NCI-H69 (cell line): ENCODE results near the gene FHDC1.

Experiments
- DNase-seq: peaks from one replicate; lab custom pipeline; 2025; lab: John Stamatoyannopoulos, UW

FHDC1 gene

DNA sequence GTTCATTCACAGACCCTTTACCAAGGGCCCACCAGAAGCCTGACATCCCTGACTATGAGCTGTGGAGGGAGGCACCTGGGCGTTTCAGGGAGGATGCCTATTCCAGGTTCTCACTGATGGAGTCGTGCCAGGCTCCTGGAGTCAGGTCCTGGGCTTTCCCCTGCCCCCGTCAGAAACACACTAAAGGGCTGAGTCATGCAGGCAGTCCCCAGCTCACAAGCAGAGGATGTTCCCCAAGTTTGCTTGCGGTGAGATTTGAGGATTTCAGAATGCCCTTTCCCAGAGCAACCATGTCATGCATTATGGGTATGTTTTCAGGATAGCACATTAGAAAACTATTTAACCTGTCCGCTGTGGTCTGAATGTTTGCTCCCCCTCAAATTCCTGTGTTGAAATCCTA is 45.2 kb downstream of the FHDC1 start:
- peak; percentile 19 for DNase-seq

DNA sequence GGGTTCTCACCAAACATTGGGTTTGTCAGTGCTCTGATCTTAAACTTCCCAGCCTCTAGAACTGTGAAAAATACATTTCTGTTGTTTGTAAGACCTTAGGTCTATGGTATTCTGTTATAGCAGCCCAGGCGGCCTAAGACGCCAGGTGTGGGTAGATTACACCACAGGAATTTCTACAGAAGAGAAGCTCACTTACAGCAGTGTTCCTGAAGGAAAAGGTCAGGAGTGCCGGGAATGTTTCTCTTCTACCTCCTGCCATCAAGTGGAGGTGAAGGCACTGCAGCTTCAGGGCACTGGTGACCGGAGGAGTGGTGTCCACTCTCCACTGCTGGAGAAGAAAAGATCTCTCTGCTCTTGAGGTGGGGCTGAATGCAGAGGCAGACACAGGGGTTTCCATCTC is 45.7 kb downstream of the FHDC1 start:
- DNase-seq = no peak

DNA sequence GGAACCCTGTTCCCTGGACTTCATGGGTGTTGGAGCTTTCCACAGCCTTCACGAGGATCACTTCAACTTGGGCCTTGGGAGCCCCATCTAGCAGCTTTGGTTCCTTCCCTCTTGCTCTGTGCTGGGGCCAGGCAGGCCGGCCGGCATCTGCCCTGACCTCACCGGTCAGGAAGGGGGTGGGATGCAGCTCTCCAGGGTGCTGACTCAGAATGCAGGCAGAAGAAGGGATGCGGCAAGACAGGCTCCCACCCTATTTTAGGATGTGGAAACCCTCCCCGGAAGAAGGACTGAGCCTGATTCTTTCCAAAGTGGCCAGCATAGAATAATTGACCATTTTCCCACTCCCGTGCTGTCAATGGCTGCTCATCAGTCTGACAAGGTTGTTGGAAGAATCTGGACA is 47.1 kb downstream of the FHDC1 start:
- no peak for DNase-seq

DNA sequence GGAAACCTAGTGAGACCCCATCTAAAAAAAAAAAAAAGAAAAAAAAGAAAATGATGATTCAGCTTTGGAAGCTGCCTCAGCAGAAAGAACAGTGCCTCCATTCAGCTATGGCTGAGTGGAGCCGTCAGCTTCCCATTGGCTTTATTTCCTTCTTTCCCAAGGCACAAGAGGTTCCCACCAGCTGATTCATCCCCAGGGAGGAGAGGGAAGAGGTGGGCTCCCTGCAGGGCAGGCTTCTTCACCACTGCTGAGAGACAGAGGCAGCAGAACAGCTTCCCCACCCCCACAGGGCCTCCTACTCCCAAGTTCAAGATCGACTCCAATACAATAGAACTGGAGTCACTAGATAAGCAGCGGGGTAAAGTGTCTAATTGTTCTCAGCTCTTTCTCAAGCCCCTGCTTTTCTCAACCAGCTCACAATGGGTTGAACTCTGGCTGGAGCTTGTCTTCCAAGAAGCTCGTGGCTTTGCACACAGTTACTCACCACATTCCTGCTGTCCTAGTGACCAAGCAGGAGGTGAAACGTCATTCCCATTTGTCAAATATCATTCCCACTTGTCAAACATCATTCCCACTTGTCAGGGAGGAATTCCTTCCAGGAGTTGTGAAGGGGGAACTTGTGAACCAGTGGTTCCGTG is 47.8 kb downstream of the FHDC1 start:
- no peak for DNase-seq

DNA sequence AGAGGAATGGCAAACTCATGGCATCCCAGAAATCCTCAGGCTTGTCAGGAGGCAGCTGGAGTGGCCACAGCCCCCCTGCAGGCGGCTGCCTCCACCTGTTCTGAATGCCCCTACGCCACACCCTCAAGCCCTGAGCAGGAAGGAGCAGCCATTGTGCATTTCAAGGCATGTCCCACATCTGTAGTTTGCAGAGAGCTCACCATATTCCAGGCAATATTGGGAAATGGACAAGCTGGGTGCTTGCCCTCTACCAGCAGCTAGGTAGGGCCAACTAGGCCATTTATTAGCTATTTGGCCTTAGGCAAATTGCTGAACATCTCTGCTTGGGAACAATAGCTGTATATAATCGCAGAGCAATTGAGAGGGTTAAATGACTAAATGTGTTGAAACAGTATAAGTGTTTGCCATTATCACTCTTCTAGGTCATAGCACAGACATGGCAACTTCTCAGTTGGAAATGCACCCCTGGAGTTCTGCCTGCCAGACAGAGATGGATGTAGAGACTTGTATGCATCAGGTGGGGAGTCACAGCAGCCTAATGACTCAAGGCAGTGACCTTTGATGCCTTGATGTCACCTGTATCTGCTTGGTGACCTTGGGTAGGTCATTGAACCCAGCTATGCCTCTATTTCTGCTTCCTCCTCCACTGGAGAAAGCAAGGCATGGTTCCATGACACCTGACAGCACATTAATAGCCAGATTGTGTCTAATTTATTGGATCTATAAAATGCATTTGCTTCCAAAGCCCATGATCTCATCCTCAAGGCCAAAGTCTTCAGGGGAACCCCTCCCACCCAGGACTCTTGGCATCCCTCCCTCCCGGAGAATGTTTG is 52.8 kb downstream of the FHDC1 start:
- peak; percentile 59 for DNase-seq

DNA sequence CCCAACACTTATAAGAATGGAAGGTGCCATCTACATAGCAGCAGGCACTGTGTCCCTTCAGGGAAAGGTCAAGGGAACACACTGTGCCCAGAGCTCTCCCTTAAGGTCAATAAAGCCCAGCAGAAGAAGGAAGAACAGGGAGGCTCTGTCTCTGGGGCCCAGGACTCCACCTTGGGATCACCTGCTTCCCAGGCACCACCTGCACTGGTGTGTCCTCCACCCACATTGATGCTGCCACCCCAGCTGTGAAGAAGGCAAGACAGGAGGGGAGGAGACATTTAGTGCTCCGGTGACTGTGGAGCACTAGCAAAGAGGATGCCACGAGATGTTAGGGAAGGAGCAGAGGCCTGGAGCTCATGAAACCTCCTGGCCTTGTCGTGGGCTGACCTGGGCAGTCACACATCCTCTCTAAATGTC is 53.4 kb downstream of the FHDC1 start:
- no peak for DNase-seq

DNA sequence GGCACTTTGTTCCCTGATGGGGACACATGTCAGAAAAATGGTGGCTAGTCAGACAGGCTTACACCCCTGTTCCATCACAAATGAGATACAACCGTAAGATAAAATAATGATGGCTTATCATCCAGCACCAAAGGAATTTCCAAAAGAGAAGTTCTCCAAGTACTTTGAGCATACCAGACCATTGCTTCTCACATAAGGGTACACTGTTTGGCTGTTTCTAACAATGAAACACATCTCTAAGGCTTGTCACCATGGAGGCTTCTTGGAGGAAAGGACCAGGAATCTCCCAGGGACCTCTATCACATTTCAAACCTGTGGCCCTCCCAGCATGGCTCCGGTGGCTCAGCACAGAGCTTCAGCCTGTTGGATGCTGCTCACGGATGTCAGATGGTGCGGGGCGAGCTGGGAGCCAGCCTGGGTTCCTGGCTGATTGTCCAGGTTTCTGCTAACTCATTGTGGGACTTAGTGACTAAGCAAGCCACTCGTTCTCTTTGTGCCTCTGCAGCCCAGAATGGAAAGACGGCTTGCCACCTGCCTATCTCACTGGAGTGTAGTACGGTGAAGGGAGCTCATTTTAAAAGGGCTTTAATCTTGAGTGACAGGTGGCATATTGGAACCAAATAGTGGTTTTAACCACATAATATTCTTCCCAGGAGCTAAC is 54.5 kb downstream of the FHDC1 start:
- DNase-seq = no peak

DNA sequence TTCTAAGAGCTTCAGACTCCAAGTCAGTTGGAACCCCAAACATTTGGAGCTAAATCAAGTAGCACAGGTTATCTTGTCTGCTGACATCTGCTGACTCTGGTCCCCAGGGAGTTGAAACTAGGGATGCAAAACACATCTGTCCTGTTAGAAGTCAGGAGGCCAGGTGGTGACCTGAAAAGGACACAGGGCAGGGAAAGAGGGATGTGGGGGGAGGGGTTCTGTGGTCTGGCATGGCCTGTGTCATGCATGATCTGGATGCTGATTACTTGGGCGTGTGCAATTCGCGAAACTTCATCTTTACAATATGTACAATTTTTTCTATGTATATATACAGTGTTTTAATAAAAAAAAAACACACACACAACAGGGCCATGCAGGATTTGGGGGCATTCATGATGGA is 55.3 kb downstream of the FHDC1 start:
- peak; percentile 12 for DNase-seq

DNA sequence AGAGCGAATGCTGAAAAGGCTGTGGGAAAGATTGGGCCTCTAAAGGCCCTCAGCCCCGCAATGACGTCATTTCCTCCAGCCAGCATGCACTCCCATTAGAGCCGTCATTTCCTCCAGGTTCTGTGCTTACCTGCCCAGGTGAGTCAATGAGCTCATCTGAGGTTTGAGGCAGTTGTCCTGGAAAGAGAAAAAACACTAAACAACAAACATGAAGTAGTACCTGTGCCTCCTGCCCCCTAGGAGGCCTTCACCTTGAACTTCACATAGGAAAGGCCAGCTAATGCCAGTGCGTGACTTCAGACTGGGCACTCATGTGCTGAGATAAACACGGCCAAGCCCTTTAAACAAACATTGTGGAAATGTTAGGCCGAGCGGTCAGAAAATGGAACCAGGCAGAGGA is 55.9 kb downstream of the FHDC1 start:
- DNase-seq = peak; percentile 52

DNA sequence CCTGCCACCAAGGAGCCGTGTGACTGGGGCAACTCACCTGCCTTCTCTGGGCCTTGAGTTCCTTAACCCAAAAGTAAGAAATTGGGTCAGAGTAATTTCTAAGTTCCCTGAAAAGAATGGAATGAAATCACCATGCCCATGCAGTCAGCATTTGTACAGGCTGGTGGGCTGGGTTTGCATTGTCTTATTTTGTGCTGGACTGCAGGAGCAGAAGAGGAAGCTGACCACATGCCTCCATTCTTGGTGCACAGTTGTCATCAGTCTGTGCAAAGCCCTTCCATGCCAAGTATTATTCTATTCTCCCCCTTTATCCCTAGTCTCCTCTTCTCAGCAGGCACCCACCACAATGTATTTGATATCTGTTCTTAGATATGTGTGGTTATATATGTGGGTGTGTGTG is 56.3 kb downstream of the FHDC1 start:
- DNase-seq = no peak

DNA sequence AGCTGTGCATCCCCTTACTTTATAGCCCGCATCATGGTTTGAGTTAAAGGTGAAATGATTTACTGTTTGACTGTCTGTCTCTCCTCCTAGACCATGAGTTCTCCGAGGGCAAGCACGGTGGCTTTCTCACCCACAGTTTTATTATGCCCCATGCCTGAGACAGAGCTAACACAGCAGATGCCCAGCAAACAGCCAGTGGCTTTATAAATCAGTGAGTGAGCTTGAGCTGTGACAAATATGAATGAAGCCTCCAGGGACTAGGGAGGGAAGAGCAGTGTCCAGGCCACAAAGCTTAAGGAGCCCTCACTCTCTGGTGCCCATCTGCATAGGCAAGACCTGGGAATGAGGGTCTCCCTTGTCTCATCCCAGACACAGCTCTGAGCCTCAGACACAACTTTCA is 57.9 kb downstream of the FHDC1 start:
- DNase-seq = no peak

DNA sequence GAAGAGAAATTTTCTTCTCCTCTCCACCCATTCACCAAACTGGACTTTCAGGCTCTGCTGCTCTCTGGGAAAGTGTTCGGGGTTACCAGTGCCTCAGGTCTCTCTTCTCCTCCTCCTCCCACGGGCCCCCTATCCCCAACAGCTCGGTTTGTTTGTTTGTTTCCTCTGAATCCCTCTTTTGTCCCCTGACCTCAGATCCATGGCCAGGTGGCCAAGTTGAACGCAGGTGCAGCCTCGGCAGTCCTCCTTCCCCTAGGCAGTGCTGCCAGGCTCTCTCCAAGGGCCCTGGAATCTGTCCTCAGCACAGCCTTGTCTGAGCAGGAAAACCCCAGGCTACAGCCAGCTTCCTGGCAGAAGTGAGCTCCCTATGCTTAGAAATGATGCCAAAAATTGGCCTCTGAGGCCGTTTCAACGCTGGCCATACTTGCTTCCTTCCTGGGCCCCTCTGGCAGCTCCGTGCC is 60.0 kb downstream of the FHDC1 start:
- peak; percentile 19 for DNase-seq

DNA sequence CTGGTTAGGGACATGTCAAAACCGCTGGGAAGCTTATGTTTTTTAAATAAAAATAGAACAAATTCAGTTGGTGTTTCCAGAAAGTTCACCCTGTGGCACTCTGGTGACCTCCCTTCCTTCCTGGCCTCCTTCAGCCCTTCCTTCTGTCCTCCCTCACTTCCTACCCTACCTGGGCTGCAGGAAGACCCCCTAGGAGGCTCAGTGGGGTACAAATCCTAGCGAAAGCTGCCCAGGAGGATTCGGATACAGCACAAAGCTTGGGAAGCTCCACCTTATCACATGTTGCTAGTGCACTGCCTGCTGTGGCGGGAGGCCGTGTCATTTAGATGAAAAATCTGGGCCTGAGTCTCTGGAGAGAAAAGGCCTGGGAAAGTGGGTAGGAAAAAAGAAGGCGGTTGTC is 60.5 kb downstream of the FHDC1 start:
- peak; percentile 18 for DNase-seq

DNA sequence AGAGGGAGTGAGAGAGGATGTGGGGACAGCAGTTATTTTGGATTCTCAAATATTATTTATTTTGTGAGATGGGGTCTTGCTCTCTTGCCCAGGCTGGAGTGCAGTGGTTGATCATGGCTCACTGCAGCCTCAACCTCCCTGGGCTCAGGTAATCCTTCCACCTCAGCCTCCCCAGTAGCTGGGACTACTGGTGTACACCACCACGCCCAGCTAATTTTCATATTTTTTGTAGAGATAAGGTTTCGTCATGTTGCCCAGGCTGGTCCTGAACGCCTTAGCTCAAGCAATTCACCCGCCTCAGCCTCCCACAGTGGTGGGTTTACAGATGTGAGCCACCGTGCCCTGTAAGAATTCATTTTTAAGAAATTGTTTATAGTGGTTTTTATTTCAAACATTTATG is 61.2 kb downstream of the FHDC1 start:
- DNase-seq = no peak

DNA sequence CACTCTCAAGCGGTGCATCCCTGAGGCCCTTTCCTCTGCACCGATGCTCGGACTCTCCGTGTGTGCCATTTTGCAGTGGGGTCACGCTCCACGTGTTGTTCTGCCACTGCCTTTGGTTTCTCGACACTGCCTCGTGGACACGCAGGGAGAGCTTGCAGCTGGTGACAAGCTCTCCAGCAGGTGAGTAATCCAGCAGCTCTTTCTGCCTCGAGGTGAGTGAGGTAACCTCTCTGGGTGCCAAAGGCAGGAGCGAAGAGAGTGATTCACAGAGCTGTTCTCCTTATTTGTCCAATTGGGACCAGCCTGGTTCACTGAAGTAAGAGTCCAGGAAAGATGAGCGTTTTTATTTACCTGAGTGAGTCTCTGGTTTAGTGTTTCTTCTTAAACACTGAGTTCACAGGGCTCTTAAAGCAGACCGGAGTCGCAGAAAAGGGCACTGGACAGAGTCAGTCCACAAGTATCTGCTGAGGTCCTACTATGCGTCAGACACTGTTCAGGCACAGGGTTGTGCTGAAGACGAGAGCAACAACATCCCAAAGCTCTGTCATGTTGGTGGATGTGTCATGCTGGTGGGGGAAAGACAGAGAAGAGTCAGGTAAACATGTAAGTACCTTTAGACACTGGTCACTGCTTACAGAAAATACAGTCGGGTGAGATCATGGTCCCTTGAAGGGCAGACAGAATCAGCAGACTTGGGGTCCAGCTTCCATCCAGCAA is 61.8 kb downstream of the FHDC1 start:
- peak; percentile 22 for DNase-seq

DNA sequence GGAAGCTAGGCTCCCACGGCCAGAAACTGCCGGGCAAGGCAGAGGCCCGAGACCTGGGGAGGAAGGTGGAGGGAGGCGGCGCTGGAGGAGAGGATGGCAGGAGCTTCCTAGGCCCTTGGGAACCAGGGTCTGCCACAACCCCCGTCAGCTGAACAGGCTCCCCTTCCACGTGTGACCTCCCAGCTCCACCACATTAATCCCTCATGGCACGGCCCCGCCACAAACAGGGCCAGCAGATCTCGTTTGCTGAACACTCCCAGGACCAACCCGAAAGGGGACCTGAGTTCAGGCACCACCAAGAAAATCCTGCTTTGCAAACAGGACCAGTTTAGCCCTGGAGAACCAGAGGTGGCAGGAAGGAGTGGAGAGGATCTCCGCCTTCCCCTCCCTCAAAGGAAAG is 62.7 kb downstream of the FHDC1 start:
- DNase-seq = no peak

DNA sequence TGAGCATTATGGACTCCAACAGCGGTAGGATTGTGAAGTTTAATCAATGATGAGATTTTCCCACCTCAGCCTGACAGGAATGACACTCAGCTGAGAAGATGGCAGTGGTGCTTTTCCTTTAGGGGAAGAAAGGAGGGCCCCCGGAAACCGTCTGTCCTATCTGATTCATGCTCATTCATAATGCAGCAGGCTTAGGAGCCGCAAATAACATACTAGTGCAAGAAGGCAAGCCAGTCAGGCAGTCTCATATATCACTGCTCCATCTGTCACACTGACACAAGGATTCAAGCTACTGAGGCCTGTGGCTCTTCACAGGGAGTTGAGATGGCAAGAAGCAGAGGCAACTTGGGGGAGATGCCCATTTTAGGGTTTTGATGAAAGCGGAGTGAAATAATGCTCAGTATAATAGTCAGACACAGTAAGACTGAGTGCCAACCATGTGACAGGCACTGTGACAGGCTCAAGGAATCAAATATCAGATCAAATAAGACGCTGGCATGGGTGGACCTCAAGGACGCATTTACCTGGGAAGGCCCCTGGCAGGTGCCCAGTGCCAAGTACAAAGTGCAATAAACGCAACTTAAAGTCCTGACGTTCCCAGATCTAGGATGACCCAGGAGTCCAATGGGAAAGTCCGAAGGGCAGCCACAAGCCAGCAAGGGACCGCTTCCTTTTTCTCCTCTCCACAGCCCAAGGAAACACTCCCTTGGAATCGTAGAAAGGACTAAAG is 63.4 kb downstream of the FHDC1 start:
- DNase-seq = peak; percentile 62

DNA sequence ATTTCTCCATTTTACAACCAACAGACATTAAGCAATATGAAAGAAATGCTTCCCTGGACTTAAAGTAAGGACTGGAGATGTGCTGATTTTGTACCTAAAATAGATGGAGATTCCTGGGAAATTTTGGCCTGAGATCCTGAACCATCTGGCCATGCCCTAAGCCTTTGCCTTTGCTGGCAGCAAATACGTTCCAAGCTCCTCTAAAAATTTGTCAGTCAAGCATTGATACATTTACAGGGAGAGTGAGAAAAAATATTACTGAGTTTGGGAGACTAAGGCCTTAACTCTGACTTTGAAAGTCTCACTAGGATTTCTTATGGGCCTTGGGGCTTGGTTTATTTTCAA is 63.9 kb downstream of the FHDC1 start:
- DNase-seq = no peak

DNA sequence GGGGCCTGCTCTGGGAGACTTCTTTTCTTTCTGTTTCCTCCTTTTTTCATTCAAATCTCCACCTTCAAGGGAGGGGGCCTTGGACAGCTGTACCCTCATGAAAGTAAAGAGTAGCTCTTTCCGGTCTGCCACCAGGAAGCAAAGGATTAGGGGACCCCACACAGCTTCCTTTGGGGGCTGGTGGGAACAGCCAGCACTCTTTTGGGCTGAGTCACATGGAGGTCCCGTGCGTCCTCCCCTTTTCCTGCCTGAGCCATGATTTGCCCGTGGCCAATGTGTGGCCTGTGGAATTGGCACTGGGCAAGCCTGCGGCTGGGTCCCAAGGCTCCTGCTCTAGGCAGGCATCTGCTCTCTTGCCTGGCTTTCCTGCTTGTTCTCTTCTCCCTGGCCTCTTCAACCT is 65.5 kb downstream of the FHDC1 start:
- no peak for DNase-seq

DNA sequence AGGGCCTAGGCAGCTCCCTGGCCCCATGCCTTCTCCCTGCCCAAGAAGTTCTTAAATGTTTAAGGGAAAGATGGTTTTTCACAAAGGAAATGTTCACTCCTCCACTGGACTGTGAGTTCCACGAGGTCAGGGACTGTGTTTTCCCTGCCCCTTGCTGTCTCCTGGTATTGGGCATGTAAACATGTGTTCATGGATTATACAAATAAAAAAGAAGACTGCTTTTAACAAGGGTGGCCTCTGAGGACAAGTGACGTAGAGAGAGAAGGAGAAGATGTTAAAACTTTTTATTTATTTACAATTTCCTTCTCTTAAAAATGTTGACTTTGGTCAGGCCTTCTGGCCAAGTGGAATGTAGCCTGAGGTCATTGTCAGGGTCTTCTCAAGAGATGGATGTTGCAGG is 66.0 kb downstream of the FHDC1 start:
- no peak for DNase-seq

DNA sequence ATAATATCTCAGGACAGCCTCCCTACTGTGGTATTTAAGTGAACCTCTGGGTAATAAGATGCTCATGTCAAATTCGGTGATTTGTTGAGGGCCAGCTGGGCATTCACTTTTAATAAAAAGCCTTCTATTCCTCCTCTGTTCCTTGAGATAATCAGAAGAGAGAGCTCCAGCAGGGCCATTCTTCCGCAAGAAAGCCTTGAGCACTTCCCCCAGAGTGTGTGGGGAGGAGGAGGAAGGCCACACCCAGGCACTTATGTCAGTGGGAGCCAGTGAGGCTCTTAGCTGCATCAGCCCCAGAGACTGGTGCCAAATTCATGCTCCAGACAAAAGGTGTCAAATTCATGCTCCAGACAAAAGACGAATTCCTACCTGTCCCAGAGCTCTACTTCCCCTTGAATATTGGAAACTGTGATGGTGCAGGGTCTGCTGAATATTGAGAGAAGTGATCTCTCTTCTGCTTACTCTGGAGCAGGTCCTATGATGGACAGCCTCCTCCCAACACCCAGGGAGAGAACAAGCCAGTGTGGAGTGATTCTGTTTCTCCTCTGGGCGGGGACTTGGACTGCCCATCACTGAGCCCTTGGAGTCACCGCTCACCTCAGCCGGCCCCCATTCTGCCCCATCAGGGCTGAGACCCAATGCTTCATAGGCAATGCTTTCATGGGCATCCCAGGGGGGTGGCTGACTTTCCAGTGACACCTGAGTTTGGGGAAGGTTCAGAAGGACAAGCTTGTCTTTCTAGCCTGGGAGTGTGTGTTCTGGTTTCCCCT is 68.1 kb downstream of the FHDC1 start:
- DNase-seq = peak; percentile 47
